Measurements from ENCODE around the gene RET.
A peak's percentile ranks its signal among the peaks of the same experiment; 100 is the strongest.

The RET gene

GRCh38 chr10:43105102-43105955 is 28.5 kb downstream of the RET start (continued):
- TF ChIP-seq, protein P1, sequence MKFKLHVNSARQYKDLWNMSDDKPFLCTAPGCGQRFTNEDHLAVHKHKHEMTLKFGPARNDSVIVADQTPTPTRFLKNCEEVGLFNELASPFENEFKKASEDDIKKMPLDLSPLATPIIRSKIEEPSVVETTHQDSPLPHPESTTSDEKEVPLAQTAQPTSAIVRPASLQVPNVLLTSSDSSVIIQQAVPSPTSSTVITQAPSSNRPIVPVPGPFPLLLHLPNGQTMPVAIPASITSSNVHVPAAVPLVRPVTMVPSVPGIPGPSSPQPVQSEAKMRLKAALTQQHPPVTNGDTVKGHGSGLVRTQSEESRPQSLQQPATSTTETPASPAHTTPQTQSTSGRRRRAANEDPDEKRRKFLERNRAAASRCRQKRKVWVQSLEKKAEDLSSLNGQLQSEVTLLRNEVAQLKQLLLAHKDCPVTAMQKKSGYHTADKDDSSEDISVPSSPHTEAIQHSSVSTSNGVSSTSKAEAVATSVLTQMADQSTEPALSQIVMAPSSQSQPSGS (tag by site-specific recombination; IDR thresholded peaks at IDR 0.05; ENCODE audit: low read depth): no peak
- TF ChIP-seq, protein P2, sequence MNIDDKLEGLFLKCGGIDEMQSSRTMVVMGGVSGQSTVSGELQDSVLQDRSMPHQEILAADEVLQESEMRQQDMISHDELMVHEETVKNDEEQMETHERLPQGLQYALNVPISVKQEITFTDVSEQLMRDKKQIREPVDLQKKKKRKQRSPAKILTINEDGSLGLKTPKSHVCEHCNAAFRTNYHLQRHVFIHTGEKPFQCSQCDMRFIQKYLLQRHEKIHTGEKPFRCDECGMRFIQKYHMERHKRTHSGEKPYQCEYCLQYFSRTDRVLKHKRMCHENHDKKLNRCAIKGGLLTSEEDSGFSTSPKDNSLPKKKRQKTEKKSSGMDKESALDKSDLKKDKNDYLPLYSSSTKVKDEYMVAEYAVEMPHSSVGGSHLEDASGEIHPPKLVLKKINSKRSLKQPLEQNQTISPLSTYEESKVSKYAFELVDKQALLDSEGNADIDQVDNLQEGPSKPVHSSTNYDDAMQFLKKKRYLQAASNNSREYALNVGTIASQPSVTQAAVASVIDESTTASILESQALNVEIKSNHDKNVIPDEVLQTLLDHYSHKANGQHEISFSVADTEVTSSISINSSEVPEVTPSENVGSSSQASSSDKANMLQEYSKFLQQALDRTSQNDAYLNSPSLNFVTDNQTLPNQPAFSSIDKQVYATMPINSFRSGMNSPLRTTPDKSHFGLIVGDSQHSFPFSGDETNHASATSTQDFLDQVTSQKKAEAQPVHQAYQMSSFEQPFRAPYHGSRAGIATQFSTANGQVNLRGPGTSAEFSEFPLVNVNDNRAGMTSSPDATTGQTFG (tag by site-specific recombination; IDR thresholded peaks at IDR 0.05; ENCODE audit: borderline replicate concordance): no peak
- TF ChIP-seq ZNF37A (tag by site-specific recombination; IDR thresholded peaks at IDR 0.05) (no peak), ZNF10 (tag by site-specific recombination; IDR thresholded peaks at IDR 0.05) (peak; percentile 79; the same call in 1 of the 2 replicates), HOXC10 (CRISPR knock-in tag; IDR thresholded peaks at IDR 0.05) (no peak), ZNF394 (tag by site-specific recombination; IDR thresholded peaks at IDR 0.05; ENCODE audit: borderline replicate concordance) (peak; percentile 42; the same call in 1 of the 2 replicates), WT1 (tag by site-specific recombination; IDR thresholded peaks at IDR 0.05) (peak; percentile 71), SALL2 (tag by site-specific recombination; IDR thresholded peaks at IDR 0.05; ENCODE audit: borderline replicate concordance) (no peak), GLIS1 (tag by site-specific recombination; IDR thresholded peaks at IDR 0.05) (peak; percentile 69), KLF16 (tag by site-specific recombination; IDR thresholded peaks at IDR 0.05) (peak; percentile 94), YY1 (tag by site-specific recombination; IDR thresholded peaks at IDR 0.05) (no peak), TCF7L2 (IDR thresholded peaks at IDR 0.05; ENCODE audit: borderline replicate concordance, low read depth, low read length) (no peak), ZBTB48 (tag by site-specific recombination; IDR thresholded peaks at IDR 0.05) (0 out of 2 replicates have a peak, but pooled peaks have one; percentile 43), ZNF169 (tag by site-specific recombination; IDR thresholded peaks at IDR 0.05) (no peak), ZNF560 (tag by site-specific recombination; IDR thresholded peaks at IDR 0.05; ENCODE audit: borderline replicate concordance) (0 out of 2 replicates have a peak, but pooled peaks have one; percentile 20), SP2 (tag by site-specific recombination; IDR thresholded peaks at IDR 0.05) (peak; percentile 80), ZNF639 (tag by site-specific recombination; IDR thresholded peaks at IDR 0.05) (peak; percentile 15; the same call in 1 of the 2 replicates), ZNF366 (tag by site-specific recombination; conservative IDR thresholded peaks at IDR 0.05) (no peak), ZNF561 (tag by site-specific recombination; IDR thresholded peaks at IDR 0.05; ENCODE audit: borderline replicate concordance) (peak; percentile 72; the same call in 1 of the 2 replicates), ZBTB7A (tag by site-specific recombination; IDR thresholded peaks at IDR 0.05; ENCODE audit: low read depth) (no peak), KLF7 (tag by site-specific recombination; IDR thresholded peaks at IDR 0.05; ENCODE audit: borderline replicate concordance) (peak; percentile 89), ZNF660 (tag by site-specific recombination; IDR thresholded peaks at IDR 0.05) (no peak; the same call in 1 of the 2 replicates), MZF1 (tag by site-specific recombination; IDR thresholded peaks at IDR 0.05; ENCODE audit: borderline replicate concordance) (no peak), KLF9 (tag by site-specific recombination; IDR thresholded peaks at IDR 0.05; ENCODE audit: low read depth) (peak; percentile 94), ZFP69B (tag by site-specific recombination; IDR thresholded peaks at IDR 0.05) (0 out of 2 replicates have a peak, but pooled peaks have one; percentile 21), ZNF24 (tag by site-specific recombination; IDR thresholded peaks at IDR 0.05) (no peak), ZSCAN16 (tag by site-specific recombination; IDR thresholded peaks at IDR 0.05) (no peak), ZNF2 (tag by site-specific recombination; IDR thresholded peaks at IDR 0.05) (peak; percentile 69; the same call in 1 of the 2 replicates), SP3 (tag by site-specific recombination; IDR thresholded peaks at IDR 0.05) (peak; percentile 80), ZNF350 (tag by site-specific recombination; IDR thresholded peaks at IDR 0.05) (peak; percentile 84; the same call in 1 of the 2 replicates), ZNF433 (tag by site-specific recombination; IDR thresholded peaks at IDR 0.05; ENCODE audit: low read depth) (no peak), ZNF76 (tag by site-specific recombination; IDR thresholded peaks at IDR 0.05; ENCODE audit: borderline replicate concordance, low read depth) (peak; percentile 32; the same call in 1 of the 2 replicates)
- TF ChIP-seq, protein P3, sequence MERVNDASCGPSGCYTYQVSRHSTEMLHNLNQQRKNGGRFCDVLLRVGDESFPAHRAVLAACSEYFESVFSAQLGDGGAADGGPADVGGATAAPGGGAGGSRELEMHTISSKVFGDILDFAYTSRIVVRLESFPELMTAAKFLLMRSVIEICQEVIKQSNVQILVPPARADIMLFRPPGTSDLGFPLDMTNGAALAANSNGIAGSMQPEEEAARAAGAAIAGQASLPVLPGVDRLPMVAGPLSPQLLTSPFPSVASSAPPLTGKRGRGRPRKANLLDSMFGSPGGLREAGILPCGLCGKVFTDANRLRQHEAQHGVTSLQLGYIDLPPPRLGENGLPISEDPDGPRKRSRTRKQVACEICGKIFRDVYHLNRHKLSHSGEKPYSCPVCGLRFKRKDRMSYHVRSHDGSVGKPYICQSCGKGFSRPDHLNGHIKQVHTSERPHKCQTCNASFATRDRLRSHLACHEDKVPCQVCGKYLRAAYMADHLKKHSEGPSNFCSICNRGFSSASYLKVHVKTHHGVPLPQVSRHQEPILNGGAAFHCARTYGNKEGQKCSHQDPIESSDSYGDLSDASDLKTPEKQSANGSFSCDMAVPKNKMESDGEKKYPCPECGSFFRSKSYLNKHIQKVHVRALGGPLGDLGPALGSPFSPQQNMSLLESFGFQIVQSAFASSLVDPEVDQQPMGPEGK (tag by site-specific recombination; IDR thresholded peaks at IDR 0.05): peak; percentile 88

Measured in HEK293 (cell line).